HG03139 (cell line): Measurements from ENCODE around the gene IP6K1.
A peak's percentile ranks its signal among the peaks of the same experiment; 100 is the strongest.
"Not testable (repeated sequence)": the region's sequence is repeated elsewhere in the genome, so short reads cannot be mapped to it uniquely, and the experiment has no call there.

Source experiments
- ATAC-seq: cut with Tn5 transposase; IDR thresholded peaks from one replicate; pipeline ENCODE4 v1.9.1; 2021; ENCODE audit not compliant: unreplicated experiment

Gene IP6K1

DNA sequence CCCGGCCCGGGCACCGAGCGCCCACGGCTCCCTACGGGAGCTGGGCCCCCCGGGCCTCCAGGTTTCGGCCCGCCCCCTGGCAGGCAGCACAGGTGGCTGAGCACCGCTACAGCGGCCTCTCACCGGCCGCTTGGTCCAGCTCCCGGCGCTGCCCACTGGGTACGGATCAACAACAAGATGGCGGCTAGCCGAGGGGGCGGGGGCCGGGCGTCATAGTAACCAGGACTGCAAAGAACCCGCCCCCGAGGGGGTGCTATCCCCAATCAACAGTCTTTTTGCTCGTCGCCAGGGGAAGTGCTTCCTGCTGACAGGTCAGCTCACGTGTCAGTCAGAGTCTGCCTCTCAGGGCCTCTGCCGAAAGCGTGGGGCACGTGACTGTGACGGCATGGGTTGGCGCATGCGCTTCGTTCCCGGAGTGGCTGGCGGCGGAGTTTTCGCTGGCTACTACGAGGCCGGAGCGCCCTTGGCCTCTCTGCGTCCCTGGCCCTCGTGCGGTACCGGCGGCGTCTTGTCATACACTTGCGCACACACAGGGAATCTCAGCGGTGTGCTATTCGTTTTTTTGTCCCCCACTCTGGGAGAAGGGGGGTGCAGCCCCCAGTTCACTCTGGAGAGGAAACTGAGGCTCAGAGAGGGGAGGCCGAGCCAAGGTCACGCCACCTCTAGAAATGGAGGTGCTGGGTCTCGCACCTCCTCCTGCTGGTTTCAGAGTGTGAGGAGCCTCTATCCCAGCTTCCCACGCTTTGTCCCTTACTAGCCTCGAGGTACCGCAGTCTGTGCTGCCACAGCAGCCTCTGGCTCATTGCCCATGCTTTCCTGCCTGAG lies at the start of gene IP6K1:
Gene IP6K1, minus strand, starts transcription at position 186 of the 825 bp plus-strand sequence. CDS start 38,502 bp downstream, outside the sequence.
- ATAC-seq: peak; percentile 99

DNA sequence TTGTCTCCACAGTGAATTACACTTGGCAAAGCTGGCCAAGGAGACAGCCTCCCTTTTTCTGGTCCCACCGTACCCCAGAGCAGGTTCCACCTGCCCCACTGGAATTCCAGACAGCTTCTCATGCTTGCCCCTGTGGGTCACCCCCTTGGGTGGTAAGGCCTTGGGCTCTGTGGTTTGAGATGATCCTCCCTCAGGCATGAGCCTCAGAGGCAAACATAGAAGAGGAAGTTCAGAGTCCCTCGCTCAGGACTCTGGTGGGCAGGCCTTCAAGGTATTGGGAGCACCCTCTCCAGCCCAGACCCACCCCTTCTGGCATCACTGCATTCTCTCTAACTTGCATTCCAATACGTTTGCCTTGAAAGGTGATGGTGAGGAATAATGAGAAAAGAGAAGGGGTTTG lies 45.0 kb upstream of the IP6K1 start:
- no peak for ATAC-seq

DNA sequence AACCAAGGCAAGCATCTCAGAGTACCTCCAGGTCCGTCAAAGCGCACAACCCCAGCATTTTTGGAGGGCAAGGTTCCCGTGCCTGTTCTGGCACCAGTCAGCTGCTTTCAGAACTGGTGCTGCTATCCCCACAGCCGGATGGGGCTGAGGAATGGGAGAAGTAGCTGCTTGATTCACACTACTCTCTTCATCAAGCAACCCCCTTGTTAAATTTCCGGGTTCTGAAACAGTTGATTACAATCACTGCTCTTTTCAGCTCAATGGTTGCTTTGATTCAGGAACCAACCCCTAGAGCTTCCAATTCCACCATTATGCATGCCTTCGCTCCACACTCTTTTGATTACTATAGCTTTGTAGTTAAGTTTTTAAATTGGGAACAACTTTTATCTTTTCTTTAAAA lies 39.7 kb upstream of the IP6K1 start:
- ATAC-seq: no peak

DNA sequence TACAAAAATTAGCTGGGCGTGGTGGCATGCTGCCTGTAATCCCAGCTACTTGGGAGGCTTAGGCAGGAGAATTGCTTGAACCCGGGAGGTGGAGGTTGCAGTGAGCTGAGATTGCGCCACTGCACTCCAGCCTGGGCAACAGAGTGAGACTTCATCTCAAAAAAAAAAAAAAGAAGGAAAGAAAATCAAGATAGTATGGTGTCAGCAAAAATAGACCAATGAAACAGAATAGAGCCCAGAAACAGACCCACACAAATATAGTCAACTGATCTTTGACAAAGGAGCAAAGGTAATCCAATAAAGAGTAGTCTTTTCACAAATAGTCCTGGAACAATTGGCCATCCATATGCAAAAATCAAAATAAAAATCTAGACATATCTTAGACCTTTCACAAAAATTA lies 36.8 kb upstream of the IP6K1 start:
- ATAC-seq: not testable (repeated sequence)

DNA sequence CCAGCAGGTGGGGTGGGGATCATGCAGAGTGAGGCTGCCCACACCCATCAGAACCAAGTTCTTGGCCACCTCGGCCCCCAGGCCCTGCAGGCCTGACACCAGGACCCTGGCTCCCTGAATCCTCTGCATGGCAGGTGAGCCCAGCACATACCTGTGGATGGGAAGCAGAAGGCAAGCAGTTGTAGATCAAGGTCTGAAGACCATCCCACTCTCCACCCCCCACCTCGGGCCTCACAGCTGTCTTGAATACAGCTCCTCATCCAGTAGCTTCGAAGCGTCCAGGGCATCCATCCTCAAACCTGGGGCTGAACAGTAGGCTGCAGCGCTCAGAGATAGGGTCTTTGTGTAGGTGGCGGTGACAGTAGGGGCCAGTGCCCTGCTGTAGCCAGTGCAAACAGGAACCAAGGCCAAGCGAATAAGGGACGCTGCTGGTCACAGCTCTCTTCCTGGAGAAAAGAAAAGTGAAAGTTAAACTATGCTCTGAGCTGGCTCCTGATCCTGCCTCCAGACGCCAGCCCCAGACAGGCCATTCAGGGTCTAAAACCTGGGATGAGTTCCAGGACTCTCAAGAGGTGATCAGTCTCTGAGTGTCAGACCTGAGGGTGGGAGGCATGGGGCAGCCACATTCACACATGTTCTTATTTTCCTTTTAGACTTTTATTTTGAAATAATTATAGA lies 27.3 kb upstream of the IP6K1 start, which contains the start of gene UBA7:
Gene UBA7, minus strand, starts transcription at position 457 of the 678 bp plus-strand sequence. Its CDS starts 166 bp downstream, at position 291.
- peak; percentile 64 for ATAC-seq

DNA sequence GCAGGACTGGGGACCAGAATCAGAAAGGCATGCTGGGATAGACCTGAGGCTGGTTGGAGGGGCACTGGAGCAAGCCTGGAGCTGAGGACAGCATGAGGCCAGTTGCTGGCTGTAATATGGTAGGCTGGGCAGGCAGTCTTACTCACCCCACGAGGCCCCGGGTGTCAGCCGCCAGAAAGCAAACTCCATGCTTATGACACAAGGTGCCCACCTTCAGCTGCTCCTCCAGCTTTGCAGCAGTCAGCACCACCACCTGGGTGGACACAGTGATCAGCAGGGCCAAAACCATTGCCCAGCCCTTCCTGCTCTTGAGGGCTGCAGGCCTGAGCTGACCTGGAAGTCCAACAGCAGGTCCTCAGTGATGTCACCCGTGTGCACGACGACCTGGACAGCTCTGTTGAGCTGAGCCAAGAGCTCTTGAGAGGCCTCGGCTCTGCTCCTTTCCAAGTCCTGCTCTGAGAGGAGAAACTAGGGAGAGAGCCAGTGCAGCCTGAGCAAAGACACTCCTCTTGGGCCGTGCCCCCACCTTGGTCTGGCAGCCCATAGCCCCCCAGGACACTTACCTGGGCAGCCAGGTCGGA lies 26.7 kb upstream of the IP6K1 start:
- no peak for ATAC-seq

DNA sequence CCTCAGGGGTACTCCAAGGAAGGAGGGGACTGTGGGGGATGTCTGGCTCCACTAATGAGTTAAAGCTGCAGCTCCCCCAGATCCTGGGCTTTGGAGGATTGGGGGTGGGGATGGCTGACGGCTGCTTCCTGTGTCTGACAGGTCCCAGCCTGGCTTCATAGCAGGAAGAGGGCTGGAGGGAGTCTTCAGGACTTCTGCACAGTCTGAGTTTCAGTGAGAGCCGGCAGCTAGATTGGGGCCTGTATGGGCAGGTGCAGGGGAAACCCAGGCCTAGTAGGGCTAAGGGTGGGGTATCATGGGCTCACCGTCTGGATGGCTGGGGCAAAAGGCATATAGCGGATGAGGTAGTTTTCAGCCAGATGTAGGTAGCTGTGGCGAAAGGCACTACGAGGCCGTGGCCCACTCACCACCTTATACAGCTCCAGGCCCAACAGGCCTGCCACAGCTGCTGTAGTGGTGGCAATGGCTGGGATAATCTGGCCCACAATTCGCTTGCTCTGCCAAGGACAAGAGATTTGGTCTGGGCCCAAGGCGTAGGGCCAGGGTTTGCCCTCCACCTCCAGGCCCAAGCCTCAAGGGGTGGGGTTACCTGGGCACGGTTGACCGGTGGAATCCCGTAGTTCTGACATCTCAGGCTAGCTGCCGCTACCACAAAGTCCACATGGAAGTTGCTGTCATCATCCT lies 21.2 kb upstream of the IP6K1 start:
- ATAC-seq: no peak

DNA sequence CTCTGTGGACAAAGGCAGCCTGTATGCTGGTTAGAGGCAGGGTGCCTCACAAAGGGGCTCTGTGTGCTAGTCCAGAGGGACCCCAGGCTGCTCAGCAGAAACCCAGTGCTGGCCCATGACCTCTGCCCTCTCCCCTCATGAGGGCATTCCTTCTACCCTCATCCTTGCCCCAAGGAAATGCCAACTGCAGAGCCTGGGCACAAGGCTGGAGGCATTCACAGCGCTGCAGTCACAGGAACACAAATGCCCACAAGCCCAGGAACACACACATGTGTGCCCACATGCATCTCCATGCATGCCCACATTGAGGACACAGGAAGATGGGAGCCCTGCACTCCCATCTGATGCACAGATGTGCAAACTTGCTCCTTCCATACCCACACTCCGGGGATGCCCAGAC lies 20.5 kb upstream of the IP6K1 start:
- no peak for ATAC-seq

DNA sequence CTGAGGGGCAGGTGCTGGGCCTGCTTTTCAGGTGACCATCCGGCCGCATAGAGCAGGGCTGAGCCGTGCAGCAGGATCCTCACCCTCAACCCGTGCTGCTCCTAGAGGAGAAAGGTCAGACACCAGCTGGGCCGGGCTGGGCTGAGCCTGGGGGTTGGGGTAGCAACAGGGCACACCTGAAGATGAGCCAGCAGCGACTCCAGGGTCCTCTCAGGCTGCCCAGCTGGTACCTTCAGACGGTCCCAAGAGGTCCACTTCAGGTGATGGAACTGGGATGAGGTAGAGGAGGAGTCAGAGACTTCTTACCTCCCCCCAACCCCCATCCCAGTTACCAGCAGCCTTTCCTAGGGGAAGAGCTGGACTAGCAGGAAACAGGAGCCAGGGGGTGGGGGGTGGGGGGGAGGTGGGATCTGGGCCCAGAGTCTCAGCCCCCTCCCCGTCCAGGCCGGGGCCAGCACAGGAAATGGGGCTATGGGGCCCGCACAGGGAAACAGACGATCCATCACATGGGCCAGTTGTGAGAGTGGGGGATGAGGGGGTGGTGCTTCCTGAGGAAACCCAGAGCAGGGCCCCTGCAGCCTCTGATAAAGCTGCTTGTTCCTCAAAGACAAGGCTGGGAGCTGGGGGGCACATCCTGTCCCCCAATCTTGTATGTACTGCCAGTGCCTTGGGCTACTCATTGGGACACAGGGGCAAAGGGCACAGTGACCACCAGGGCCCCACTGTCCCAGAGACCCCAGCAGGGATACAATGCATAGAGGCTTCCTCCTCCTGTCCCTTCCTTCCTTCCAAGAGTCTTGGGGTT lies 19.8 kb upstream of the IP6K1 start:
- no peak for ATAC-seq

DNA sequence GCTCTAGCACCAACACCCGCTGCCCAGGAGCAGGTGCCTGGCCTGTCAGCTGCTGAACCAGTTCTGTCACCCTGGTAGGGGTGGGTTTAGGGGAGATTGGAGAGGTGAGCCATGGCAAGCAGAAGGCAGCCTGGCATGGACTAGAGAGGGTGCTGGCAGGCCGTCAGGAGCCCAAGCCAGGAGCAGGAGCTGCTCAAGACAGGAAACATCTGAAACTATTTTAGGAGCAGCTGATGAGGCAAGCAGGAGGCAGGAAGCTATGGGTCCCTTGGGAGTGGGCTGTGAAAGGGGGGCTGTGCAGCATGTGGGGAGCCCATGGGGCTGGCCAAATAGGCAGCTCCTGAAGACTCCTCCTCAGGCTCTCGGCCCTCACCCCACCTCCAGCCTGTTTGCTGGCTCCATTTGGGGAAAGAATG lies 19.0 kb upstream of the IP6K1 start:
- ATAC-seq: no peak

DNA sequence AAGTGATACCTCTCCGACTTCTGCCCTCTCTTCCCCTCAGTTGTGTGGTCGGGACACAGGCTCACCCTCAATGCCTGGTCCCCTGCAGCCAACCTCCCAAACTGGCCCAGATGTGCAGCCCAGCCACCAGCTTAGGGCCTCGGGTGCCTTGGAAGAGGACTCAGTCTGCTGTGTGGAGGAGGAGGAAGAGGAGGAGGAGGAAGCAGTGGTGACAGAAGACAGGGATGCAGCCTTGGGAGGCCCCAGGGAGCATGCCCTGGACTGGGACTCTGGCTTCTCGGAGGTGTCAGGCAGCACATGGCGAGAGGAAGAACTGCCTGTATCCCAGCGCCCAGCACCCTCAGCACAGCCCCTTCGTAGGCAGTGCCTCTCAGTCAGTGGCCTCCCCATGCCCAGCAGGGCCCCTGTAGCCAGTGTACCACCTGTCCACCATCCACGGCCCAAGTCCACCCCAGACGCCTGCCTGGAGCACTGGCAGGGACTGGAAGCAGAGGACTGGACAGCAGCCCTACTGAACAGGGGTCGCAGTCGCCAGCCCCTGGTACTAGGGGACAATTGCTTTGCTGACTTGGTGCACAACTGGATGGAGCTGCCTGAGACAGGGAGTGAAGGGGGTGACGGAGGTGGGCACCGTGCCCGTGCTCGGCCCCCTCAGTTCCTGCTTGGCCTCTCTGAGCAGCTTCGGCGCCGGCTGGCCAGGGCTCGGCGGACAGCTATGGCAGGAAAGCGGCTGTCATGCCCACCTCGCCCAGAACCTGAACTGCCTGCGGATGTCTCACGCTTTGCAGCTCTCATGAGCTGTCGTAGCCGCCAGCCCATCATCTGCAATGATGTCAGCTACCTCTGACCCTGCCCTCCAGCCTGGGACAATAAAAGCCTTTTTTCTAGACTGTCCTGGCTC lies 18.0 kb upstream of the IP6K1 start:
- ATAC-seq: no peak

DNA sequence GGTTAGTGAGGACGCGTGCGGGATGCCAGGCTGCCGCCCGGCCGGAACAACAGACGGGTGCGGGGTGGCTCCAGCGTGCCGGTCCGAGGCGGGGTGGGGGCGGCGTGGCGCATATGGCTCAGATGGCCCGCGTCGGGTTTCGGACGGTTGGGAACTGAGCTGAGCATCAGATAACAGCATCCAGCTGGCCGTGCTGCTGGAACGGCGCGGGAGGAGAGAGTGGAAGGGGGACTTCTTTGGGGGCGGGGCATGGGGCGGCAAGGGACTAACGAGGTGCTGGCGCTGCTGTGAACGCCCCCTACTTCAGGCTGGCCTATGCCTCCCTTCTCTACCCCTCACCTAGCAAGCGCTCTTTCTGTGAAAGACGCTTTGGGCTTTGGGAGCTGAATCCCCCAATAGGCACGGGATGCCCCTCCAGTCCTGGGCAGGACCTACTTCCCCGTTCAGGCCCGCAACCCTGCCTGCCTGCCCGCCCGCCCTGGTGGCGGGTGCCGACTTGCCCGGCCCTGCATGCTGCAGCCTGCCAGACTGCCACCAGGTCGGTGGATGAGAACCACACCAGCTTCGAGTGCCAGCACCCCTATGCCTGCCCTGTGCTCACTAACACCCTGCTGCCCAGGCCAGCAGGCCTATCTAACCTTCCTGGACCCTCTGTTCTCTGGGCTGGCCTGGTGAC lies 17.3 kb upstream of the IP6K1 start:
- no peak for ATAC-seq

DNA sequence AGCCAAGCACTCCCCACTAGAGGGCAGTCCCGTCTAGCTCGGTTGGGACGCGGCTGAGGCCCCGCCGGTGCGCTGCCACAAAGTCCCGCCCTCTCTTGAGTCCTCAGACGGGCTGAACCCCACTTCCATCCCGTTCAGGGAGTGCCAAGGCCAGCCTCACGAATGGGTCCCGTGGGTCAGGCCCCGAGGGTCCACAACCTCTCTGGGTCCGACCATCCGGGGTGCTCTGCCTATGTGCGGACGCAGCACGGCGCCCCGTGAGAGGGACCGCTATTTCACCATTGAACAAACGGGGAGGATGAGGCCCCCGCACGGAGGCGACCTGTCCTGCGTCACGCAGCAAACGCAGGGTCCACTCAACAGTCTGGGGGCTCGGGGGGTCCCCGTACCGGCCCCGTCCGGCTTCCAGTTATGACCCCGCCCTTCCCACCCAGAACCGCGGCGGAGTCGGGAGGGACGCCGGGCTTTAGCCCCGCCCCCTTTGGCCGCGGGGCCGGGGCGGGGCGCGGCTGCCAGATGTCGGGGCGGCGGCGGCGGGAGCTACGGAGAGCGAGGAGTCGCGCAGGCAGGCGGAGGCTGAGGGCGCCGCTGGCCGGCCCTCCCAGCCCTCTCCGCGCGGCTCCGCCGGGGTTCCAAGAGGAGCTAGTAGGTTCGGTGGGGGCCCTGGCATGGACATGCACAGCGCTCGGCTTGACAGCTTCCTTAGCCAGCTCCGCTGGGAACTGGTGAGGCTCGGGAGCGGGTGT lies 16.6 kb upstream of the IP6K1 start, which contains the start of gene INKA1:
Gene INKA1, plus strand, starts transcription at position 543 of the 746 bp plus-strand sequence. Its CDS starts 132 bp downstream, at position 675.
- peak; percentile 37 for ATAC-seq

DNA sequence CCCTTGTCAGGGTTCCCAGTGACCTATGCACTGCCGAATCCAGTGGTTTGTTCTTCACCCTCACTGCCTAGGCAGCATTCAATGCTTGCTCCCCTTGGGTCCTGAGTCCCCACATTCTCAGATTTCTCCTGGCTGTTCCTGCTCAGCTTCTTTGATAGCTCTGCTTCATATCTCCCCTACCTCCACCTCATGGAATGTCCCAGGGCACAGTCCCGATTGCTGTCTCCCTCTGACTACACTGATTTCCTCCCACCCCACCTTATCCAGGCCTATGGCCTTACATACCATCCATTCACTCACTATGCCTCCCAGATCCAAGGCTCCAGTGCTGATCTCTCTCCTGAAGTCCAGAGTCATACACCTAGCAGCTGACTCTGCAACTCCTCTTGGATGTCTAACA lies 14.8 kb upstream of the IP6K1 start:
- ATAC-seq: no peak

DNA sequence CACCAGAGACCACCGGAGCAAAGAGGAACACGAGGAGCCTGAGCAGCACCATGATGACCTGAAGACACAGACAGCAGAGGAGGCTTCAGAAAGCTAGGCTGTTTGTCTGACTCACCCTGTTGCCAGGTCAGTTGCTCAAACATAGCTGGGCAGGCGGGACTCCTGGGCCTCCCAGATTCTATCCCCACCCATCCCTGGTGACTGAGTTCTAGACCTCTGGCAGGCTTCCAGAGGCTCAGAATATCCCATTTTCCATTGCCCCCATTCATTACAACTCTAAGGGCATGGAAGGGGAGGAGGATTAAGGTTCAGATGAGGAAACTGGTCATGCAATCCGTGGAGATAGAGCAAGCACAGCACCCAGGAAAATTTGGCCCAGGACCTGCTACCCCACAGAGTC lies 13.4 kb upstream of the IP6K1 start, which contains the start of gene CDHR4:
Gene CDHR4, minus strand, starts transcription at position 113 of the 400 bp plus-strand sequence. Its CDS starts 61 bp downstream, at position 52.
- no peak for ATAC-seq

DNA sequence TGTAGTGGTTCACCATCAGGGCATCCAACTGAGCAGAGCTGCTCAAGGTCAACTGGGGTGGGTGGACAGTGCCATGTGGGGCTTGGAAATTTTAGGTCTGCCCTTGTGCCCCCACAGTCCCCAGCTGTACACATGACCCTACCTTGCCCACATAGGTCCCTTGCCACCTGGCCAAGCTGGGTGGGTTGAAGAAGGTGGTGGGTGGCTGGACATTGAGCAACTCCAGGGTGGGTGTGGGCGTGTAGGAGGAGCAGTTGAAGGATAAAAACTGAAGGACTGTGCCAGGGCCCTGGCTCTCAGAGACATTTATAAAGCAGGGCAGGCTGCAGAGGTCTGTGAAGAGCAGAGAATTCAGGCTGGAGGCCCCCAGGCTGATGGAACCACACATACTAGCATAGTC lies 12.8 kb upstream of the IP6K1 start:
- no peak for ATAC-seq

DNA sequence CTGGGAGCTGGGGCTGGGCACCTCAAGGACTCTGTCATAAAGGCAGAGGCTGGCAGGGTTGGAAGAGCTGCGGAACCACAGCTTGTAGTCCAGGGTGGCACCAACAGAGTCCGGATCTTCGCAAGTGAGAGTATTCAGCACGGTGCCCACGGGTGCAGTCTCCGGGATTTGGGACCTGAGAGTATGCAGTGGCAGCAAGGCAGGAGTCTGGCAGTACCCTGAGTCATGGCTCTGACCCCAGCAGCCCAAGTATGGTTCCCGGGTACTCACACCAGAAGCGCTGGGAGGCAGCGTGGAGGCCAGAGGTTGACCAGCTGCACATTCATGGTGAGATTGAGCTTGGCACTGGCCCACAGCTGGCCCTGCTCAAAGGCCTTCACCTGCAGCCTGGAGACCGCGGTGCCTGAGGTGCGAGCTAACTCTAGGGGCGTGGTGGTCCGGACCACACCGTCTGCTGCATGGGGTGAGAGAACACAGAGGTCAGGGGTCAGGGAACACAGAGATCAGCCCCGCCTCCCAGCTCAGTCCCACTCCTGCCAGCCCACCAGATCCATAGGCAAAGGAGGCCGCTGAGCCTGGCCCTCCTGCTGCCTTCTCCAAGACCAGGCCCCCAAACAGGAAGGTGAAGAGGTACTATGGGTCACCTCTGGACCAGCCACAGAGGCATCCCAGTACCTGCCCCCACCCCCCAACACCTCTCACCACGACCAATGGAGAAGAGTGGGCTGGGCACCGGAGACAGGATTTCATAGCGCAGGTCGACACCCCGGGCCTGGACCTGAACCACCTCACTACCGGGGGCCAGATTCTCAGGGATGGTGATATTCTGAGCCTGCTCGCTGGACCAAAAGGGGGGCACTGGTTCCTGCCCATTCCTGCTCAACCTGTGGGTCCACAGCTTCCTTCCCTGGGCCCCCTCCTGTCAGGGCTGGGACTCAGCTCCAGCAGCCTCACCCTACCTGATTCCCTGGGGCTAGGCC lies 8.9 kb upstream of the IP6K1 start:
- ATAC-seq: no peak
